ENCODE data around the gene HOXC10. TPM values are rescaled to one million over a fixed set of nuclear protein-coding genes. Genes with fewer than 3 reads are reported as not detected.

HOXC10 gene
- total RNA-seq, 6 donors from 2014 or later: not detected

DNA sequence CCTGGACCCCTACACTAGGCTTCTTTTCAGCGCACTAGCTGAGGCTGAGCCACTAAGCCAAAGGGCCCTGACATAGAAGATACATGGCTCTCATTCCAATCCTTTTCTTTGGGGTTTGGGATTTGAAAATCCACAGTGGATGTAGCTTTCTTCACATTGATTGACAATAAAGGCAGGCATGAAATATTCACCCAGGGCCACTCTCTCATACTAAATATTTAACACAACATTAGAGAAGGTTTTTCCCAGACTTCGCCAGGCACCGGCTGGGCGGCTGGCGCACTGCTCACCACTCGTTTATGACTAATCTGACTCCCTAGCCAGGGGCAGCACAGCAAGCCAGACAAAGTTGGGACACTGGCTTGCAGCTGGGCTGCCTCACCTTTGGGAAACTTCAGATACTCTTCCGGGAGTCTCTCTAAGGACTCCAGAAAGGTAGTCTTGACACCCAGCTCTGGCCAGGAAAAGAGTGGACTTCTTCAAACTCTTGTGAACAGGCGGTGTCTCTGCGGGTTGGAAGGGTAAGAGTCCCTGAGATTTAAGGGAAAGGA is 12.7 kb upstream of the HOXC10 start:
- no peak for TF ChIP-seq POLR2A (IDR thresholded peaks at IDR 0.05)
- no peak for TF ChIP-seq EP300 (IDR thresholded peaks at IDR 0.05)
- no peak for TF ChIP-seq POLR2AphosphoS5 (IDR thresholded peaks at IDR 0.05)
- TF ChIP-seq, protein P1, sequence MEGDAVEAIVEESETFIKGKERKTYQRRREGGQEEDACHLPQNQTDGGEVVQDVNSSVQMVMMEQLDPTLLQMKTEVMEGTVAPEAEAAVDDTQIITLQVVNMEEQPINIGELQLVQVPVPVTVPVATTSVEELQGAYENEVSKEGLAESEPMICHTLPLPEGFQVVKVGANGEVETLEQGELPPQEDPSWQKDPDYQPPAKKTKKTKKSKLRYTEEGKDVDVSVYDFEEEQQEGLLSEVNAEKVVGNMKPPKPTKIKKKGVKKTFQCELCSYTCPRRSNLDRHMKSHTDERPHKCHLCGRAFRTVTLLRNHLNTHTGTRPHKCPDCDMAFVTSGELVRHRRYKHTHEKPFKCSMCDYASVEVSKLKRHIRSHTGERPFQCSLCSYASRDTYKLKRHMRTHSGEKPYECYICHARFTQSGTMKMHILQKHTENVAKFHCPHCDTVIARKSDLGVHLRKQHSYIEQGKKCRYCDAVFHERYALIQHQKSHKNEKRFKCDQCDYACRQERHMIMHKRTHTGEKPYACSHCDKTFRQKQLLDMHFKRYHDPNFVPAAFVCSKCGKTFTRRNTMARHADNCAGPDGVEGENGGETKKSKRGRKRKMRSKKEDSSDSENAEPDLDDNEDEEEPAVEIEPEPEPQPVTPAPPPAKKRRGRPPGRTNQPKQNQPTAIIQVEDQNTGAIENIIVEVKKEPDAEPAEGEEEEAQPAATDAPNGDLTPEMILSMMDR (IDR thresholded peaks at IDR 0.05): no peak
- no peaks in the 10 kb centered on the region for H3K36me3 ChIP-seq
- H3K4me1 ChIP-seq: peaks cover 22 to 28% (median 25%) of the 10 kb centered on the region in 4 donors
- DNase-seq (no peak), ATAC-seq (ENCODE audit: low FRiP score in 2 of 2) (no peak)
- WGBS, 2 donors: 31 to 34% methylated on average over 9 of the region's 9 CpGs
- H3K4me3 ChIP-seq: no peak overlapping the region
- no peak overlapping the region for H3K27ac ChIP-seq
- no peaks in the 10 kb centered on the region for H3K9me3 ChIP-seq
- peaks cover 9 to 90% (median 56%) of the 10 kb centered on the region in 4 donors for H3K27me3 ChIP-seq

DNA sequence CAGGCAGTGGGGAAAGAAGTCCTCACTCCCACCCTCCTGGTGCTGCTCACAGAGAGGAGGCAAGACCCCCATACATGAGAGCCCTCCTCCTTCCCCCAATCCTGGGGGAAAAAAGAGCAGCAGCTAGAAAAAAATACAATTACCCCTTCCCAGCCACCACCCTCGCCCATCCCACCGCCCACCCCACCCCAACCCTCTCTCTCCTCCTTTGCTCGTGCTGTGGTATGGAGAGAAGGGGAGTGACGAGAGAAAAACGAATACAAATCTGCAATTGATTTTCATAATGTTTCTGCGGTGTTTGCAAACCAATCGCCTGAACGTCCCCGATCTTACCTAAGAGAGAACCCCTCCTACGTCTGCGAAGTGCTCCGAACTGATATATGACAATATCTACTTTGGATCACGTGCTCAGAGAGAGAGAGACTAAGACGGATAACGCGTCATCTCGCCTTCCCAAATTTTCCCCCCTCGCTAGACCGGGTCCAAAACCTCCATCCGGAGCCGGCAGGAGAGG is 12.2 kb upstream of the HOXC10 start, which contains the start of gene HOXC11:
Gene HOXC11 (plus strand): TSS at position 405 of the 514 bp plus-strand sequence. CDS start 116 bp downstream, outside the sequence.
- Histone ChIP-seq H3K27ac (no peak within 1 kb of the TSS), H3K36me3 (no peaks in the 10 kb centered on the region), H3K4me3 (peak within 1 kb of the TSS in 2 of 4 donors; percentile 16 to 25), H3K27me3 (peaks cover 9 to 90% (median 55%) of the 10 kb centered on the region in 4 donors), H3K4me1 (peaks cover 22 to 28% (median 25%) of the 10 kb centered on the region in 4 donors), H3K9me3 (no peaks in the 10 kb centered on the region)
- DNase-seq (no peak), ATAC-seq (ENCODE audit: low FRiP score in 2 of 2) (no peak)
- WGBS, 2 donors: 8 to 9% methylated on average over 21 of the region's 21 CpGs
- TF ChIP-seq EP300 (IDR thresholded peaks at IDR 0.05) (no peak), POLR2A (IDR thresholded peaks at IDR 0.05) (no peak), POLR2AphosphoS5 (IDR thresholded peaks at IDR 0.05) (no peak)
- TF ChIP-seq, protein P1 (IDR thresholded peaks at IDR 0.05): no peak

DNA sequence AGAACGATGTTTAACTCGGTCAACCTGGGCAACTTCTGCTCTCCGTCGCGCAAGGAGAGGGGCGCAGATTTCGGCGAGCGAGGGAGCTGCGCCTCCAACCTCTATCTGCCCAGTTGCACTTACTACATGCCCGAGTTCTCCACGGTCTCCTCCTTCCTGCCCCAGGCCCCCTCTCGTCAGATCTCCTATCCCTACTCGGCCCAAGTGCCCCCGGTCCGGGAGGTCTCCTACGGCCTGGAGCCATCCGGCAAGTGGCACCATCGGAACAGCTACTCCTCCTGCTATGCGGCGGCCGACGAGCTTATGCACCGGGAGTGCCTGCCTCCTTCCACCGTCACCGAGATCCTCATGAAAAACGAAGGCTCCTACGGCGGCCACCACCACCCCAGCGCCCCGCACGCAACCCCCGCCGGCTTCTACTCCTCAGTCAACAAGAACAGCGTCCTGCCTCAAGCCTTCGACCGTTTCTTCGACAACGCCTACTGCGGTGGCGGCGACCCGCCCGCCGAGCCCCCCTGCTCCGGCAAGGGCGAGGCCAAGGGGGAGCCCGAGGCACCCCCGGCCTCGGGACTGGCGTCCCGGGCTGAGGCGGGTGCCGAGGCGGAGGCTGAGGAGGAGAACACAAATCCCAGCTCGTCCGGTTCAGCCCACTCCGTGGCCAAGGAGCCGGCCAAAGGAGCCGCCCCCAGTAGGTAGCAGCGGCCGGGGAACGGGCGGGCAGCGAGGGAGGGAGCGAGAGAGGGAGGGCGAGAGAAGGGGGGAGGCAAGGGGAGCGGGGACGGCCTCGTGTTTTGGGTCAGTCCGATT is 11.5 kb upstream of the HOXC10 start:
- TF ChIP-seq POLR2AphosphoS5 (IDR thresholded peaks at IDR 0.05) (no peak), EP300 (IDR thresholded peaks at IDR 0.05) (no peak), POLR2A (IDR thresholded peaks at IDR 0.05) (no peak)
- TF ChIP-seq, protein P1 (IDR thresholded peaks at IDR 0.05): no peak
- Histone ChIP-seq H3K36me3 (no peaks in the 10 kb centered on the region), H3K27ac (no peak overlapping the region), H3K4me3 (peak overlapping the region in 2 of 4 donors; percentile 16 to 25), H3K9me3 (no peaks in the 10 kb centered on the region), H3K4me1 (peaks cover 22 to 28% (median 25%) of the 10 kb centered on the region in 4 donors), H3K27me3 (peaks cover 9 to 92% (median 52%) of the 10 kb centered on the region in 4 donors)
- ATAC-seq (ENCODE audit: low FRiP score in 2 of 2) (peak in 1 of 2 donors; percentile 23), DNase-seq (peak in 1 of 2 donors; percentile 80)
- WGBS, 2 donors: 8 to 10% methylated on average over 33 to 63 of the region's 71 CpGs

DNA sequence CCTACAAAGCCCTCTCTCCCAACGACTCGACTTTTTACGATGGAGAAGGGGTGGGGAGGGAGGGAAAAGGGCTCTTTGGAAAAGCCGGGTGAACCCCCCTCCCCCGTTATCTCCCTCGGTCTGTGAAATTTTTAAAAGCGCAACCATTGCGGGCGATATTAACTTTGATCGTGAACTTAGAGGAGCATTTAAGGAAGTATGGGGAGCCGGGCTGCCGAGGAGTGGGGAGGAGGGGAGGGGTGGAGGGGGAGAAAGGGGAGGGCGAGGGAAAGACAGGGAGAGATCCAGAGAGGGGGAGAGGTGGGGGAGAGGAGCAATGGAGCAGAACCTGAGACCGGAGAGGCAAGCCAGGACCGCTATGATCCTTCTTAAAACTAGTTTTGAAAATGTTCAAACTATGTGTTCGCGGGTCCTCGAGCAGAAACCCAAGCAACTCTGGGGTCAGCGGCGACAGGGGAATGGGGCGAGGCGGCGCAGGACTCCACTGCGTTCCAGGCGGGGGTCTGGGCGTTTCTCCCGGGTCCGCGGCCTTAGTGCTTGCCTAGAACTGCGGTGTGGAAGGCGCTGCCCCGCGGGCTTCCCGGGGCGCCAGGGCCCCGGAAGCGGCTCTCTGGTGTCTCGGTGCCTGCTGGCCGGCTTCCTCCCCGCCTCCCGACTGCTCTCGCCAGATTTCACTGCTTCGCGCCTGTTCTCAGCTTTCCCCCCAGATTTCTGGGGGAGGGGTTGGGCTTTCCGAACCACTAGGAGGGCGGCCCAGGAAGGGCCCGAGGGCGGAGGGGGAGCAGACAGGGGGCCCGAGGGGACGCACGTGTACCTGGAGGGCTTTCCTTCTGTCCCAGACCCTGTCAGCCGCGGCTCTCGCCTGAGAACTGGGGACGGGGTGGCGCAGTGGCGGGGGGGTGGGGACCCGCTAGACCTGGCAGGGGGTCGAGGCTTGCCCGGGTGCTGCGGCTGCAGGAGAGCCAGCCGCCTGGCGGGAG is 10.6 kb upstream of the HOXC10 start, which contains the start of gene HOTAIR:
Gene HOTAIR (minus strand): TSS at position 871 of the 980 bp plus-strand sequence.
- peak within 1 kb of the TSS in 3 of 4 donors; percentile 14 to 25 (median 16) for H3K4me3 ChIP-seq
- H3K4me1 ChIP-seq: peaks cover 22 to 28% (median 25%) of the 10 kb centered on the region in 4 donors
- H3K27me3 ChIP-seq: peaks cover 9 to 94% (median 52%) of the 10 kb centered on the region in 4 donors
- no peaks in the 10 kb centered on the region for H3K36me3 ChIP-seq
- DNase-seq (peak in 1 of 2 donors; percentile 82), ATAC-seq (ENCODE audit: low FRiP score in 2 of 2) (peak in 1 of 2 donors; percentile 53)
- TF ChIP-seq, protein P1 (IDR thresholded peaks at IDR 0.05): no peak
- TF ChIP-seq POLR2A (IDR thresholded peaks at IDR 0.05): no peak
- no peak for TF ChIP-seq EP300 (IDR thresholded peaks at IDR 0.05)
- TF ChIP-seq POLR2AphosphoS5 (IDR thresholded peaks at IDR 0.05): no peak
- WGBS, 2 donors: 3 to 4% methylated on average over 28 to 63 of the region's 63 CpGs
- H3K27ac ChIP-seq: no peak within 1 kb of the TSS
- no peaks in the 10 kb centered on the region for H3K9me3 ChIP-seq
